Right renal cortex interstitium (tissue), 3 donors: Measurements from ENCODE around the gene ZMAT2. TPM values are rescaled to one million over a fixed set of nuclear protein-coding genes. Genes with fewer than 3 reads are reported as not detected.
"Not testable (repeated sequence)": the region's sequence is repeated elsewhere in the genome, so short reads cannot be mapped to it uniquely, and the experiment has no call there.

Source experiments
- DNase-seq, 3 donors: peaks; one replicate each; pipeline ENCODE4 v3.0.0-alpha.2; 2013; ENCODE audit warnings: low read depth in 3 of 3, low spot score in 2 of 3
- polyA plus RNA-seq, 3 donors: library from polyadenylated mRNA; unstranded; fragments of 120-200 nt; gene quantifications; one replicate each; pipeline ENCODE4 v1.2.1, GENCODE V29; 2013; ENCODE audit not compliant: insufficient read length in 3 of 3

Gene ZMAT2, protein sequence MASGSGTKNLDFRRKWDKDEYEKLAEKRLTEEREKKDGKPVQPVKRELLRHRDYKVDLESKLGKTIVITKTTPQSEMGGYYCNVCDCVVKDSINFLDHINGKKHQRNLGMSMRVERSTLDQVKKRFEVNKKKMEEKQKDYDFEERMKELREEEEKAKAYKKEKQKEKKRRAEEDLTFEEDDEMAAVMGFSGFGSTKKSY
- 100 to 1,000 TPM; 147 to 162 (median 157) TPM for polyA plus RNA-seq

GRCh38 chr5:140700177-140701144 lies at the start of gene ZMAT2:
Gene ZMAT2 (plus strand): TSS chr5:140700447. CDS start chr5:140700461, 14 bp downstream.
- peak; percentile 83 to 93 (median 87) for DNase-seq

DNA sequence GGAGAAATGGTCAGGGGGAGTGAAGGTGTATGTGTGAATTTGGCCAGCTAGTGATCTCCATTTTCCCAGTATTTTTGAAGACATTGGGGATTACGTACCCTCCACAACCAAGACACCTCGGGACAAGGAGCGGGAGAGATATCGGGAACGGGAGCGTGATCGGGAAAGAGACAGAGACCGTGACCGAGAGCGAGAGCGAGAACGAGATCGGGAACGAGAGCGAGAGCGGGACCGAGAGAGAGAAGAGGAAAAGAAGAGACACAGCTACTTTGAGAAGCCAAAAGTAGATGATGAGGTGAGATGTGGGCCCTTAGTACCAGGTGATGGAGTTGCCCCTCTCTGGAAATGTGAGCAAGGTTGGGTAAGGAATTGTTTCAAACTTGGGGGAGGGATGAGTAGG lies 41.4 kb upstream of the ZMAT2 start:
- DNase-seq, result no peak

GRCh38 chr5:140660371-140660770 lies 39.9 kb upstream of the ZMAT2 start:
- DNase-seq, result not testable (repeated sequence)

DNA sequence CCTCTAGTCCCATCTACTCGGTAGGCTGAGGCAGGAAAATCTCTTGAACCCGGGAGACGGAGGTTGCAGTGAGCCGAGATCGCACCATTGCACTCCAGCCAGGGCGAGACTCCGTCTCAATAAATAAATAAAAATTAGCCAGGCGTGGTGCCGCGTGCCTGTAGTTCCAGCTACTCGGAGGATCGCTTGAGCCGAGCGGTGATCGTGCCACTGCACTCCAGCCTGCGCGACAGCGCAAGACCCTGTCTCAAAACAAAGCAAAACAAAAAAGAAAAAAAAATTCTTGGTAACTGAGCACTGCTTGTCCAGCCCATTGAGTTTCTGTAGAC lies 36.3 kb upstream of the ZMAT2 start:
- no peak for DNase-seq

DNA sequence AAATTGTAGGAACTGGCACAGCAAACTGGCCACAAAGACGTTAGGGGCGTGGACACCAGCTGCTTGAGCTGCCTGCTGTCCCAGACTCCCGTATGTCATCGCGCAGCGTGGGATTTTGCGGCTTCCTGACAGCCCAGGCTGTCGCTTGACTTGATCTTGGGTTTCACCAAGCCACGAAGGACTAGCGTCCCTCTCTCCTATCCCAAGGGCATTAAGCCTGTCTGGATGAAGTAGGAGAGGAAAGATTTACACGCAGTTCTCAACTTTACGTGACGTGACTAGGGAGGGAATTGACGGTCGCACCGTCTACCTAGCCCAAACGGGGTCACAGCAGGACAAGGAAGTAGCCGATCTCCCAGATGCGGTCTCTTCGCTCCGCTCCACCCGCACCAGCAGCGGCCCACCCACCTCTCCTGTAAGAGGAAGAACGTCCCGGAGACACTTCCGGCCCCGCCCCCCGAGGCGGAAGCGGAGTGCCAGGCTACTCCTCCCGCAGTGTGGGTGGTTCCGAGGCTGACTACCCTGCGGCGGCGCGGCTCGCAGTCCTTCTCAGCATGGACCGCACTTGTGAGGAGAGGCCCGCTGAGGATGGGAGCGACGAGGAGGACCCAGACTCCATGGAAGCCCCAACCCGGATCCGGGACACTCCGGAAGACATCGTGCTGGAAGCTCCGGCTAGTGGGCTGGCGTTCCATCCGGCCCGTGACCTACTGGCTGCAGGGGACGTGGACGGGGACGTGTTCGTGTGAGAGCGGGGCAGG lies 35.7 kb upstream of the ZMAT2 start, which contains the start of gene WDR55:
Gene WDR55 (plus strand): TSS at position 546 of the 761 bp plus-strand sequence. CDS start 9 bp downstream, at position 555.
- DNase-seq, result peak; percentile 74 to 83 (median 79)

DNA sequence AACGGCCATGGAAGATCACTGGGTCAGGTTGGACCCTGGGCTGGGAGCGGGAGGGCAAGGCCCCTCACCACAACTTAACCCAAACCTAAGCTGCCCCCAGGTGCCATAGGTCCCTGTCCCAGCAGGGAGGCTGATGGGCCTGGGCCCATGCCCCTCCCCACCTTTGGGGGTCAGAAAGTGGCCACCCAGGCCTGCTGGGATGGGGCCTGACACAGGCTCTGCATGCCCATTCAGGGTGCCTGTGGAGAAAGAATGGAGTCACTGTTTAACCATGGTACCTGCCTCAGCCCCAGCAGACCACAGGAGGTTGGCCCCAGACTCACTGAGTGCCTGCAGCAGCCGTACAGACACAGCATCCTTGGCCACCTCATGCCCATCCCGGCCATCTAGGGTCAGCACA lies 29.2 kb upstream of the ZMAT2 start:
- DNase-seq, result not testable (repeated sequence)

DNA sequence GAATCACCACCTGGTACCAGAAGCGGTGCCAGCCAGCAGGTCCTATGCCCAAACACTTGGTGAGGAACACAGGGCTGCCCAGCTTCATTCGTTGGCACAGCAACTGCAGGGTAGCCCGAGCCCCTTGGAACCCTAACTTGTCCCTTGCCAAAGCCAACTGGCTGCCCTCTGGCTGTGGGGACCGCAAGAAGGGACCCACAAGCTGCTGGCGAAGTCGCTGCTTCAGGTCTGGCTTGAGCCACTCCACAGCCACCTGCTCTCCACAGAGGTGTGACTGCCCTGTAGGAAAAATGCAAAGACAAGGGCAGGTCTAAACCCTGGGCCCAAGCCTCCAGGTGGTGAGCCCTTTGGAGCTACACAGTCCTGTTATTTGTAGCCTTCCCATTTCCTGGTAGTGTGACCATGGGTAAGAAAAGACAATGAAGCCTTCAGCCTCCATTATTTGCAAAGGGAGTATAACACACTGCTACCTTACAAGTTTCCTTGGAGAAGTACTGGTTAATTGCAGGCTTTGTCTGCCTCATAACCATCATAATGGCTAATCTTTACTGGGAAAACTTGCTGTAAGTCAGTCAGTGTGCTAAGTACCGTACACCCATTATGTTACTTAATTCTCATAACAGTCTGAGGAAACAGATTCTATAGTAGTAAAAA lies 28.6 kb upstream of the ZMAT2 start:
- no peak for DNase-seq

DNA sequence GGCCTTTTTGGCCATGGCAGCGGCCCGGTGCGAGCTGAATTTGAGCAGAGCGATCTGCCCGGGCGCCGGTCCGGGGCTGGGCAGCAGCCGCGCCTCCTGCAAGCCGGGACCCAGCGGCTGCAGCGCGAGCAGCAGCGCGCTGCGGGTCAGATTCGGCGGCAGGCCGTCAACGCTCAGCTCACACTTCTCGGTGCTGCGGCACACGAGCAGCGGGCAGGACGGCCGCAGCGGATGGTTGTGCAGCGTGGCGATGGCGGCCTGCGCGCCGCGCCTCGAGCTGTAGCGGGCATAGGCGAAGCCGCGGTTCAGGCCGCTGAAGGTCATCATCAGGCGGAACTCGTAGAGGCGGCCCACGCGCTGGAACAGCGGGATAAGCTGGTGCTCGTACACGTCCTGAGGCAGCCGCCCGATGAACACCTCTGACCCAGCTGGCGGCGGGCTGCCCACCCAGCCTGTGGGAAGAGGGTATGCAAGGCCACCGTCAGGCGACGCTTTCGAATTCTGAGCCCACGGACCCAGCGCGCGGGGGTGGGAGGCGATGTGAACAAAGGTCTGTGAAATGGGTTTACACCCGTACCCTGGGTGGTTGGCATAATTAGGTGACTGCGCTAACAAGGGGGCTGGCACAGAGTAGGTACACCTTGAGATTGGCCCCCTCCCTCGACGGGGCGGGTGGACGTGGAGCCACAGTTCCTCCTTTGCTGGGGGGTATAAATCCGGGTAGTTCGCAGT lies 27.6 kb upstream of the ZMAT2 start:
- DNase-seq, result no peak

DNA sequence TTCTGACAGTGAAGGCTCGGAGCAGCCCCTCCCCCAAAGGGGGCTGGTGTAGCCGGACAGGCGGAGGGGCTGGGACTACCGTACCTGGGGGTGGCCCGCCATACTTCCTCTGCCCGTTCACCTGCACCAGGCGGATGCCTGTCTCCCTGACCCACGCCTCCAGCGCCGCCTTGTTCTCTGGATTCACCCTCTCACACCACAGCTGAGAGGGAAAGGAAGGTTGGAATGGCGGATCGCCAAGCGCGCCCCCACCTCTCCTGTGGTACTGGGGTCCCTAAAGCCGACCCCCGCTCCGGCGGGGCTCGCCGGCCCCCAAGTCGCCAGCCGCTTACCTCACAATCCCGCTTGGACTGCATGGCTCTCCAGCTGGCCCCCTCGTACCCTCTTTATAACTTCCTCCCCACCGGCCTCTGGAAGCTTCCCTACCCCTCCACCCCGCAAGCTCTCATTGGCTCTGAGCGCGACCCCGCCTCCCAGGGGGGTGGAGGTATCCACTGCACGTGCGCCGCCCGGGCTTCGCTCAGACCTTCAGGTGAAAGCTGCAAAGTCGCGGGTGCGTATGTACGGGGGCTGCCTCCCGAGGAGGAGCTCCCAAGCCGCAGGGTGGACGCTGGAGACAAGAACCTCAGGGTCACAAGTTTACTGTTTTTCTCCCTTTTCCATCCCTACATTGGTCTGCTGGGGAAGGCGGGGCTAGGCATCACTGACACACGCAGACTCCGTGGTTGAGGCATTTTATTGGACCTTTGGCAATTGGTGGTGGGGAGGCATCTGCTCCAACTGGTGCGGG lies 26.9 kb upstream of the ZMAT2 start, which contains the start of gene DND1:
Gene DND1 (minus strand): TSS at position 390 of the 790 bp plus-strand sequence. CDS start 34 bp downstream, at position 356.
- DNase-seq, result no peak

DNA sequence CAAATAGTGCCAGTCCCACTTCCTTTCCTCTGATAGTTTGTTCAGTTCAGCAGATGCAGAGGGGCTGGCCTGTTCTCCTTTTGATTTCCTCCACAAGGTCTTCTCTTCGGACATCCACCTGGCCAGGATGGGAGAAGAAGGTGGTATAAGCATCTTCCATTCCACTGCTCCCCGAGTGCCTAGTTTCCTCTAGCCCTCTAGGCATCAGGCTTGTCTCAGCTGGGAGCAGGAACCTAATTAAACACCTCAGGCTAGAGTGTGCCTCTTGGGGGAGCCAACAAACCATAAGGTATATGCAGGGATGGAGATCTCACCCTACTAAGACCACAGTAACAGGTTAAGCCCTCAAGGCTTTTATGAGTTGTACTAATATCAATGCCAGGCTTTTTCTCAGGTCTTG lies 26.0 kb upstream of the ZMAT2 start:
- no peak for DNase-seq

GRCh38 chr5:140674629-140675028 lies 25.6 kb upstream of the ZMAT2 start:
- DNase-seq, result no peak

- DNase-seq, result no peak
These were observed 22.3 kb upstream of the ZMAT2 start for GRCh38 chr5:140677947-140678346.

- DNase-seq, result no peak
These were observed 21.3 kb upstream of the ZMAT2 start for GRCh38 chr5:140678993-140679392.

GRCh38 chr5:140690376-140690932 lies 9.8 kb upstream of the ZMAT2 start:
- DNase-seq, result no peak

DNA sequence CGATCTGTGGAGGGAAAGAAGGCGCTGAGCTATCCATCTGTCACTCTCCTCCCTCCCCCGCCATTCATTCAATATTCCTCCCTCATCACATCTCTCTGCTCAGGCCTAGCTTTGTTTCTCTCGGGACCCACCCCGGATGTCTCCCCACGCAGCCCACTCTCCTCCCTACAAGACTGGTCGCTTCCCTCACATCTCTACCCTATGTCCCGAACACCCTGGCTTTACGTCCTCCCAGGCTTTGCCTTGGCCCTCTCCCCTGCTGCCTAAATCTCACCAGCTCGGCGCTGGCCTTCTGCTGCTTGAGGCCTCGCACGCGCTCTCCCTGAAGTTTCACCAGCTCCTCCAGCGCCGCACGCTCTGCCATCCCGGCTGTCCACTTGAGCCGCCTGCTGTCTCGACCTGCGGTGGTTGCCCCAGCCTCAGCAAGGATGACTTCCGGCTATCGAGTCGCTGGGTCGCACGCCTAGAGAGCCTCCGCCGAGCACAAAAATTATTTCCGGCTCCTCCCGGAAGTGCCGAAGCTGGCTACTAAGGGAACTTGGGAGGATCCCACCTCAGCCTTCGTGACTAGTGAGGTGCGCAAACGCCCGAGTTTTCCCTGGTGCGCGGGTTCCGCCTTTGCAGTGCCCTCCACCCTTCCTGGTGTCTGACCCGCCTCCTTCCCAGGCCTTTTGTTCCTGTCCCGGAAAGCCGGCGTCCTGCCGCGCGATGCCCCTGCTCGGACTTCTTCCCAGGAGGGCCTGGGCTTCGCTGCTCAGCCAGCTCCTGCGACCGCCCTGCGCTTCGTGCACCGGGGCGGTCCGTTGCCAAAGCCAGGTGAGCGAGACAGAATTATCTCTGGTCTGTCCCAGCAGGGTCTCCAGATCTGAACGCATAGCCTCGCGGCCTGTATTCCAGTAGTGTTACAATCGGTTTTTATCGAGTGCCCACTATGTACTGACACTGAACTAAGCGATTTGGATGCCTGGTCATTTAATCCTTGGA lies 9.0 kb upstream of the ZMAT2 start, which contains the start of the genes HARS1 and HARS2:
Gene HARS1 (minus strand): TSS at position 430 of the 984 bp plus-strand sequence. CDS start 66 bp downstream, at position 364.
Gene HARS2 (plus strand): TSS at position 515 of the 984 bp plus-strand sequence. CDS start 194 bp downstream, at position 709.
- DNase-seq, result peak; percentile 70 to 86 (median 78)

DNA sequence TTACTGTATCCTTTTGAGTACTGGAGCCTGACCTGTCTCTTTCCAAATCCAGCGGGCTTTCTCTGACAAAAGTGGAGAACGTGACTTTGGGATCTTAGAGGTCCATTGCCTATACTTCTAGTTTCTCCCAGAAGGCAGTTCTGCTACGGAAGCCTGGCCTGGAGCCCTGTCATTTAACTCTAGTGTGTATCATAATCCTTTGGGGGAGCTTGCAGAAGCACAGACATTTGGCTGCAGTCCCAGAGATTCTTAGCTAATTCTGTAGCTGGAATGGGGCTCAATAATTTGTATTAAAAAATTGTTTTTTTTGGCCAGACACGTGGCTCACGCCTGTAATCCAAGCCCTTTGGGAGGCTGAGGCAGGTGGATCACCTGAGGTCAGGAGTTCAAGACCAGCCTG lies 6.0 kb upstream of the ZMAT2 start:
- DNase-seq, result no peak

- DNase-seq, result no peak
These were observed 3.3 kb upstream of the ZMAT2 start for GRCh38 chr5:140696891-140697492.
